Measurements from ENCODE around the gene ARMC5. TPM values are rescaled to one million over a fixed set of nuclear protein-coding genes. Genes with fewer than 3 reads are reported as not detected.
"Not testable (repeated sequence)": the region's sequence is repeated elsewhere in the genome, so short reads cannot be mapped to it uniquely, and the experiment has no call there.

Gene ARMC5
- total RNA-seq, 2 experiments from 2014 or later: 10.1 to 12.0 TPM

GRCh38 chr16:31503555-31503954, 44.3 kb downstream of the ARMC5 start:
- H3K4me3 Mint-ChIP-seq, POLR2A ChIA-PET, H3K9me3 Mint-ChIP-seq, H3K27me3 Mint-ChIP-seq, DNase-seq, H3K27ac Mint-ChIP-seq: not testable (repeated sequence)
- H3K36me3 Mint-ChIP-seq (ENCODE audit: low read depth): peaks cover 23% of the 10 kb centered on the region
- peaks cover 34% of the 10 kb centered on the region for H3K4me1 Mint-ChIP-seq
- CTCF ChIA-PET: interaction anchor here (1.3 to 2.2 kb wide), 2 partner anchors 12 to 44 kb away, joined by 7 to 13 read pairs; partner anchors contain the start of gene ARMC5

DNA sequence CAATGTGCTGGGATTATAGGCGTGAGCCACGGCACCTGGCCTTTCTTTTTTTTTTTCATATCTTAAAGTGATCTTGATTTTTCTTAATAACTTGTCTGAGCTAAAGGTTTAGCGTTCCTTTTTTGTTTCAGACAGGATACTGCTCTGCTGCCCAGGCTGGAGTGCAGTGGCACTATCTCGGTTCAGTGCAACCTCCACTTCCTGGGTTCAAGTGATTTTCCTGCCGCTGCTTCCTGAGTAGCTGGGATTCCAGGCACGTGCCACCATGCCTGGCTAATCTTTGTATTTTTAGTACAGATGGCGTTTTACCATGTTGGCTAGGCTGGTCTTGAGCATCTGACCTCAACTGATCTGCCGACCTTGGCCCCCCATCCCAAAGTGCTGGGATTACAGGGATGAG, 44.9 kb downstream of the ARMC5 start:
- POLR2A ChIA-PET: no interaction called here

GRCh38 chr16:31505483-31505882, 46.2 kb downstream of the ARMC5 start:
- Mint-ChIP-seq H3K27me3 (no peaks in the 10 kb centered on the region), H3K4me1 (peaks cover 45% of the 10 kb centered on the region), H3K9me3 (no peaks in the 10 kb centered on the region), H3K4me3 (no peak overlapping the region), H3K36me3 (ENCODE audit: low read depth) (peaks cover 24% of the 10 kb centered on the region), H3K27ac (peak overlapping the region; percentile 64)
- POLR2A ChIA-PET: interaction anchor here (1.2 kb wide), 1 partner anchor 207 kb away, joined by 3 read pairs; a partner anchor contains a TSS
- CTCF ChIA-PET: no interaction called here
- peak; percentile 23 for DNase-seq

More for the DNA sequence above, 44.9 kb downstream of the ARMC5 start:
- CTCF ChIA-PET: no interaction called here
- Mint-ChIP-seq H3K27me3 (no peaks in the 10 kb centered on the region), H3K36me3 (ENCODE audit: low read depth) (peaks cover 23% of the 10 kb centered on the region), H3K27ac (no peak overlapping the region), H3K9me3 (no peaks in the 10 kb centered on the region), H3K4me1 (peaks cover 40% of the 10 kb centered on the region), H3K4me3 (no peak overlapping the region)
- DNase-seq: no peak

- peak overlapping the region; percentile 91 for H3K4me3 Mint-ChIP-seq
- peaks cover 24% of the 10 kb centered on the region for H3K36me3 Mint-ChIP-seq (ENCODE audit: low read depth)
- DNase-seq: no peak
- H3K4me1 Mint-ChIP-seq: peaks cover 45% of the 10 kb centered on the region
- POLR2A ChIA-PET: interaction anchor here (1.0 to 4.0 kb wide), 14 partner anchors 10 to 370 kb away, joined by 3 to 31 read pairs (median 6); partner anchors contain the start of genes ARMC5 and ZNF267
- H3K27ac Mint-ChIP-seq: peak overlapping the region; percentile 91
- H3K27me3 Mint-ChIP-seq: no peaks in the 10 kb centered on the region
- CTCF ChIA-PET: interaction anchor here (1.3 to 2.6 kb wide), 4 partner anchors 47 to 365 kb away, joined by 4 to 12 read pairs (median 6); no protein-coding TSS in a partner anchor
- H3K9me3 Mint-ChIP-seq: peaks cover under 1% of the 10 kb centered on the region
These were observed 48.3 kb downstream of the ARMC5 start for GRCh38 chr16:31507617-31507928.

DNA sequence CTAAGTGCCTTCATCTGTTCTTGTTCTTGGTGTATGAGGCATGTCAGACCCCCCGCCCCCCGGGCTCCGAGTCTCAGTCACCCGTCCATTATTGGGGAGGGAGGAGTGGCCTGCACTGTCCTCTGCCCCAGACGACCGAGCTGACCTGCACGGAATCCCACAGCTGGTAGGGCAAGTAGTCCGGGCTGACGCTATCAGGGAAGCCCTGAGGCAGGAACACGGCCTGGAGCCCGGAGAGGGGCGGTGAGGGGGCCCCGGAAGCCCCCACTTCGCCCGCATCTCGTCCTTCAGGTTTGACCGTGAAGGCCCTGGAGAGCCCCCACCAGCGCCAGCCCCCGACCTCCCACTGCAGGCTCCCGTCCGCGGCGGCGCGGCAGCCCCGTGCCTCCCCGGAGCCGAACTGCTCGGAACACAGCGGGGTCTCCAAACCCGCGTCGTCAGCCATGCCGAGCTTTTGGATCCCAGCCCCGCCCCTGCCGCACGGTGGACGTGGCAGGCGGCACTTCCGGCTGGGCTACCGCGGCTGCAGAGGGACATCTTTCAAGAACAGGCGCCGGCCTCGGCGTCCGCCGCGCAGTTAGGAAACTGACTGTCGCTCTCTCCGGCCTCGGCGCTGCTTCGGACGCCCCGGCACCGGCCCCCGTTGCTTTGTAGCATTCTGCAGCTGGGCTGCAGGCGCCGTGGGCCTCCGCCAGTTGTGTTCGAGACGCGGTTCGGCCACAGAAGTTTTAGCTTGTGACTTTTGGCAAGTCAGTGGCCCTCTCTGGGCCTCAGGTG, 48.8 kb downstream of the ARMC5 start, which contains the start of gene RUSF1:
Gene RUSF1, minus strand, starts transcription at position 463 of the 777 bp plus-strand sequence. Its CDS starts 18 bp downstream, at position 445.
- CTCF ChIA-PET: interaction anchor here (1.1 to 2.6 kb wide), 4 partner anchors 47 to 366 kb away, joined by 5 to 12 read pairs (median 6); a partner anchor contains a TSS
- Mint-ChIP-seq H3K9me3 (peaks cover 4% of the 10 kb centered on the region), H3K27ac (peak within 1 kb of the TSS; percentile 91), H3K36me3 (ENCODE audit: low read depth) (peaks cover 20% of the 10 kb centered on the region), H3K4me3 (peak within 1 kb of the TSS; percentile 91), H3K27me3 (no peaks in the 10 kb centered on the region), H3K4me1 (peaks cover 45% of the 10 kb centered on the region)
- DNase-seq: peak; percentile 89
- POLR2A ChIA-PET: interaction anchor here (1.0 to 4.0 kb wide), 13 partner anchors 11 to 369 kb away, joined by 3 to 31 read pairs (median 6); partner anchors contain the start of genes ARMC5 and ZNF267

GRCh38 chr16:31508706-31509195, 49.5 kb downstream of the ARMC5 start:
- no peak for DNase-seq
- H3K27me3 Mint-ChIP-seq: no peaks in the 10 kb centered on the region
- POLR2A ChIA-PET: interaction anchor here (1.0 to 4.0 kb wide), 13 partner anchors 12 to 369 kb away, joined by 3 to 31 read pairs (median 6); partner anchors contain the start of genes ARMC5 and ZNF267
- CTCF ChIA-PET: interaction anchor here (1.1 to 2.6 kb wide), 2 partner anchors 48 to 204 kb away, joined by 5 to 6 read pairs; a partner anchor contains a TSS
- peak overlapping the region; percentile 91 for H3K27ac Mint-ChIP-seq
- H3K4me1 Mint-ChIP-seq: peaks cover 45% of the 10 kb centered on the region
- H3K4me3 Mint-ChIP-seq: peak overlapping the region; percentile 91
- H3K9me3 Mint-ChIP-seq: peaks cover 4% of the 10 kb centered on the region
- H3K36me3 Mint-ChIP-seq (ENCODE audit: low read depth): peaks cover 18% of the 10 kb centered on the region

- DNase-seq: no peak
- H3K36me3 Mint-ChIP-seq (ENCODE audit: low read depth): peaks cover 7% of the 10 kb centered on the region
- peaks cover 7% of the 10 kb centered on the region for H3K9me3 Mint-ChIP-seq
- H3K4me1 Mint-ChIP-seq: peaks cover 14% of the 10 kb centered on the region
- CTCF ChIA-PET: no interaction called here
- peaks cover 5% of the 10 kb centered on the region for H3K27me3 Mint-ChIP-seq
- POLR2A ChIA-PET: no interaction called here
- no peak overlapping the region for H3K27ac Mint-ChIP-seq
- H3K4me3 Mint-ChIP-seq: no peak overlapping the region
These were observed 53.8 kb downstream of the ARMC5 start for GRCh38 chr16:31513126-31513525.

DNA sequence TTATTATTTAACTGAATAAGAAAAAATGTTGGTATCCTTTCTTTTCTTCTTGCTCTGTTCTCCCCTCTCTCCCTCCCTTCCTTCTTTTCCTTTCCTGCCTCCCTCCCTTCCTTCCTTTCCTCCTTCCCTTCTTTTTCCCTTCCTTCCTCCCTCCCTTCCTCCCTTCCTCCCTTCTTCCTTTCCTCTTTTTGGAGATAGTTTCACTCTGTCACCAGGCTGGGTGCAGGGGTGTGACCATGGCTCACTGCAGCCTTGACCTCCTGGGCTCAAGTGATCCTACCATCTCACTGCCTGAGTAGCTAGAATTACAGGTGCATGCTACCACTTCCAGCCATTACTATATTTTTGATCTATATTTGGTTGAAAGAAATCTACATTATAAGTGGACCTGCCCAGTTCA, 54.6 kb downstream of the ARMC5 start:
- DNase-seq: no peak
- peaks cover 5% of the 10 kb centered on the region for H3K27me3 Mint-ChIP-seq
- CTCF ChIA-PET: interaction anchor here (0.7 kb wide), 1 partner anchor 53 kb away, joined by 3 read pairs; no protein-coding TSS in a partner anchor
- H3K27ac Mint-ChIP-seq: no peak overlapping the region
- H3K4me1 Mint-ChIP-seq: peaks cover 8% of the 10 kb centered on the region
- peaks cover 7% of the 10 kb centered on the region for H3K9me3 Mint-ChIP-seq
- no peak overlapping the region for H3K4me3 Mint-ChIP-seq
- POLR2A ChIA-PET: no interaction called here
- peaks cover 4% of the 10 kb centered on the region for H3K36me3 Mint-ChIP-seq (ENCODE audit: low read depth)

Other genes starting within 250 kb of the ARMC5 start
- under 1 TPM; 0.03 to 0.05 TPM for gene TRIM72, start 245.4 kb upstream of the ARMC5 start, total RNA-seq
- gene PYDC1, start 242.4 kb upstream of the ARMC5 start, total RNA-seq: not detected
- gene ITGAM, start 199.5 kb upstream of the ARMC5 start, total RNA-seq: 10 to 100 TPM; 81.3 to 82.1 TPM
- gene ITGAX, start 104.3 kb upstream of the ARMC5 start, total RNA-seq: 10 to 100 TPM; 42.0 to 43.2 TPM
- not detected for gene ITGAD, start 66.2 kb upstream of the ARMC5 start, total RNA-seq
- not detected for gene COX6A2, start 31.1 kb upstream of the ARMC5 start, total RNA-seq
- gene ZNF843, start 16.7 kb upstream of the ARMC5 start, total RNA-seq: under 1 TPM in 1 of 2 experiments, not detected in 1; 0.13 TPM
- gene TGFB1I1, start 12.7 kb downstream of the ARMC5 start, total RNA-seq: under 1 TPM; 0.25 to 0.38 TPM
- under 1 TPM; 0.25 to 0.30 TPM for gene SLC5A2, start 23.6 kb downstream of the ARMC5 start, total RNA-seq
- 10 to 100 TPM; 36.8 to 37.9 TPM for gene RUSF1, start 48.9 kb downstream of the ARMC5 start, total RNA-seq
- not detected for gene AHSP, start 68.4 kb downstream of the ARMC5 start, total RNA-seq